GM12892 (cell line): ENCODE results near the gene ZNF423.

Experiments used
- POLR2A ChIP-seq: IDR thresholded peaks from 2 replicates; pipeline ENCODE4 v1.6.1; 2011; ENCODE audit warnings: low read depth, low read length, control low read depth
- POLR2AphosphoS5 ChIP-seq: IDR thresholded peaks from 2 replicates; pipeline ENCODE4 v1.6.1; 2011; ENCODE audit warnings: low read depth, low read length, control low read depth

DNA sequence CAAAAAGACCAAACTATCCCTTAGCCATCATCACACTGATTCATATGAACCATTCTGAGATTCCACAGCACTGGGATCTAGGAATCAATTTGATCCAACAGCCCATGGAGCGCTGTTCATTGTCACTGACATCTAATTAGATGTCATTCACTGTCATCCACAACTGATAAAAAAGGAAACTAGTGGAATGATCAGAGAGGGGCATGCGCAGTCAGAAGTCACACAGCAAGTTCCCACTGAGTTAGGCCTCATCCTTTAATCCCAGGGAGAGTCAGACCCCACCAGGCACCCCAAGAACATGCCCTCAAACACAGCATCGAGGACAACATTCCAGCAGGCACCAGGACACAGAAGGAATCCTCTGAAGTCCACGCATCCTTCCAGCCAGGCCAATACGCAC is 88.5 kb downstream of the ZNF423 start:
- TF ChIP-seq POLR2A, result no peak
- no peak for TF ChIP-seq POLR2AphosphoS5
